Fibroblast of skin of back (primary cell): Measurements from ENCODE around the gene MMP3. TPM values are rescaled to one million over a fixed set of nuclear protein-coding genes. Genes with fewer than 3 reads are reported as not detected.
"Not testable (repeated sequence)": the region's sequence is repeated elsewhere in the genome, so short reads cannot be mapped to it uniquely, and the experiment has no call there.

Experiments used
- DNase-seq: peaks from one replicate; pipeline ENCODE4 v3.0.0-alpha.2; 2013
- polyA plus RNA-seq, 2 experiments: library from polyadenylated mRNA; unstranded; fragments of 120-200 nt; gene quantifications; one replicate each; pipeline ENCODE4 v1.2.1, GENCODE V29; 2013; ENCODE audit not compliant: insufficient read length in 2 of 2

MMP3 gene
- 0.37 TPM for polyA plus RNA-seq (2013, experiment 1 of 2; ENCODE audit: insufficient read length)
- not detected for polyA plus RNA-seq (2013, experiment 2 of 2; ENCODE audit: insufficient read length)

GRCh38 chr11:102843489-102843888 lies at the start of gene MMP3:
TSS of gene MMP3 (minus strand) at chr11:102843609. CDS start at chr11:102843546, 63 bp downstream.
- DNase-seq = peak; percentile 55

DNA sequence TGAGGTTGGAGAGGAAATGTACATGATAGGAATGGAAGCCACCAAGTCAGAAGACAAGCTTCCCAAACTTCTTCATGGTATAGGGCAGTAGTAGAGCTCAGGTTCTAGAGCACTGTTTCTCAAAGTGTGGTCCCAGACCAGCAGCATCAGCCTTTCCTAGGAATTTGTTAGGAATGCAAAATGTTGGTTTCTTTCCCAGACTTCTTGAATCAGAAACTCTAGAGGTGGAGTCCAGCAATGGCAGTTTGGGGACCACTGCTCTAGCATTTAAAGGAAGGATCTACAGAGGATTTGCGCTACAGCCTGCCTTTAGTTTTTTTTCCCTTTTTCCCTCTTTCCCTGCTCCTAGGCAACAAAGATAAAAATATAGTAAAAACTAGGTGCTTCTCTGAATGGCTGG lies 48.3 kb upstream of the MMP3 start:
- DNase-seq = peak; percentile 39

DNA sequence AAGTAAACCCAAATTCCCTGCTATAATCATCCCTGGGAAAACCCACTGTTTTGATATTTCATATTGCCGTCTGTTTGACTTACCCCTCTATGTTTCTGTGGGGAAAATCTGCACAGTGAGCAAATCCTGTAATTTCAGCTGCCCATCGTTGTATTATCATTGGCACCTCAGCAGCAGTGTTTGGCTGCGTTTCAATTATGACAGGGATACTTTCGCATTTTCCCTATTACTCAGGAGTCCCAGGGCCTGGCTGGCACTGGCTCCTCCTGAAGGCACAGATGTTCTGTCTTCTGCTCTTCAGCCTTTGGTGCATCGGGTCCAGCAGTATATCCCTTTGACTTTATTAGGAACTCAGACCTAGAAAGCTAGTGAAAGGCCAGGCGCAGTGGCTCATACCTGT lies 43.6 kb upstream of the MMP3 start:
- peak; percentile 41 for DNase-seq

DNA sequence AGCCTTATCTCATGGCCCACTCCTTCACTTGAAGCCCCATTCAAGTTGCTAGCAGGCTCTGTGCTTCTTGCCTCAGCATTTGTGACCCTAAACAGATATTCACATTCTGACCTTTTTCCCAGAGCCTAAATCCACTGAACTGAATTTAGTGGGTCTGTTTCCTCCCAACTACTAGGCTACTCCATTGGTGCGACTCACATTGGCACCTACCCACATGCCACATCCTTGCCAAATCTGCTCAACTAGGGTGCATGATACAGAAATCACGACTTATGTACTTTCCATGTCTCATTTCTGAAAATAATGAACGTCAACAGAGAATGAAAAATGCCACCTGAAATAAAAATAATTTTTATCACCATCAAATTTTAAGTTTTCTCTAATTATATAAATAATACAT lies 39.7 kb upstream of the MMP3 start:
- DNase-seq = peak; percentile 17

GRCh38 chr11:102882389-102883024 lies 39.1 kb upstream of the MMP3 start:
- peak; percentile 97 for DNase-seq

GRCh38 chr11:102879801-102880200 lies 36.4 kb upstream of the MMP3 start:
- DNase-seq = no peak

DNA sequence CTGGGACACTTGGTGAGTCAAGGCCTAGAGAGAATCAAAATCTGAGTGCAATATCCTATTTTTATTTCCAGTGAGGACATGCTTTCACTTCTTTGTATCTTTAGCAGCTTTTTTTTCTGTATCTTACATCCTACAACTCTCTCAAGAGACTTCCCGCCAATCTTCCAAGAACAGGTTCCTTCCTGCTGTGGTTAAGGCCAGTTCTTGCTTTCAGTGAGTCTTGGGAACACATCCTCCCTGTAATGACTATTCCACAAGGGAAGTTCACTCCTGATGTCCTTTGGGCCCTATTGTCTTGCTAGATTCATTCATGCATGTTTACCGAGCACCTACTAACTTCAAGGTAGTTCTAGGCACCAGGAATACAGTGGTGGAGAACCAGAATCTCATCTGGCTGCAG lies 35.2 kb upstream of the MMP3 start:
- no peak for DNase-seq

DNA sequence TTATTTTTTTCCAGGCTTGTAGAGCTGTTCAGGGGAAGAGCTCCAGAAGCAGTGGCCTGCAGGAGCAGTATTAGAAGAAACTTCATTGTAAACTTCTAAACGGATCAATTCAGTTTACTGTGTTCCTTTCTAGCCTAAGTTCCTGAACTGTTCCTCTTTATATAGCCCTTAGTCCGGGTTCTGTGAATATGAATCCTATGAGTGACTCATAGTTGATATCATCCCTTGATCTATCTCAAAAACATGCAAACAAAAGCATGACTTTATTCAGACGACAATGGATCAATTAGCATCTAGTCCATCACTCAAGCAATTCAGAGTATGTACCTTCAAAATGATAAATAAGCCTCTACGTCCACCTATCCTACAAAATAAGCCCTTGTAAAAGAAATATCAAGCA lies 31.4 kb upstream of the MMP3 start, which contains the start of gene MMP12:
Gene MMP12 (minus strand): TSS at position 131 of the 400 bp plus-strand sequence. CDS start 45 bp downstream, at position 86.
- DNase-seq = no peak

- DNase-seq = not testable (repeated sequence)
Measured at GRCh38 chr11:102869354-102869964, 26.1 kb upstream of the MMP3 start.

GRCh38 chr11:102868339-102868738 lies 24.9 kb upstream of the MMP3 start:
- DNase-seq = peak; percentile 71

- no peak for DNase-seq
Measured at GRCh38 chr11:102864724-102865123, 21.3 kb upstream of the MMP3 start.

- DNase-seq = no peak
Measured at GRCh38 chr11:102853956-102854355, 10.5 kb upstream of the MMP3 start.

DNA sequence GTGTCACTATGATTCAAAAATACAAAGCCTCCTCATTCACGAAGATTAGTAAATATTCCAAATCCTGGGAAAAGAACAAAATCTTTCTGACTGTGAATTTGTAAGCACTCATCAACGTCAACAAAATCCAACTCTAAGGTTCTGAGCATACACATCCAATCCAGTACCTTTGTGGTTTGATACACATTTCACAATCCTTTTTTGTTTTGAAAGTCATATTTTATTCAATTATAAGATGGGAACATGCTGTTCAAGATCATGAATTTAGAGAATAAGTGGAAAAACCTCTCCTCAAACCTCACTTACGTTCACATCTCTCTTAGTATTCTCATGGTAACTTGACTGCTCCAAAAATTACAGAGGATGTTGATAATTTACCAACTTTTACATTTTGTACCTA lies 9.6 kb upstream of the MMP3 start:
- no peak for DNase-seq

DNA sequence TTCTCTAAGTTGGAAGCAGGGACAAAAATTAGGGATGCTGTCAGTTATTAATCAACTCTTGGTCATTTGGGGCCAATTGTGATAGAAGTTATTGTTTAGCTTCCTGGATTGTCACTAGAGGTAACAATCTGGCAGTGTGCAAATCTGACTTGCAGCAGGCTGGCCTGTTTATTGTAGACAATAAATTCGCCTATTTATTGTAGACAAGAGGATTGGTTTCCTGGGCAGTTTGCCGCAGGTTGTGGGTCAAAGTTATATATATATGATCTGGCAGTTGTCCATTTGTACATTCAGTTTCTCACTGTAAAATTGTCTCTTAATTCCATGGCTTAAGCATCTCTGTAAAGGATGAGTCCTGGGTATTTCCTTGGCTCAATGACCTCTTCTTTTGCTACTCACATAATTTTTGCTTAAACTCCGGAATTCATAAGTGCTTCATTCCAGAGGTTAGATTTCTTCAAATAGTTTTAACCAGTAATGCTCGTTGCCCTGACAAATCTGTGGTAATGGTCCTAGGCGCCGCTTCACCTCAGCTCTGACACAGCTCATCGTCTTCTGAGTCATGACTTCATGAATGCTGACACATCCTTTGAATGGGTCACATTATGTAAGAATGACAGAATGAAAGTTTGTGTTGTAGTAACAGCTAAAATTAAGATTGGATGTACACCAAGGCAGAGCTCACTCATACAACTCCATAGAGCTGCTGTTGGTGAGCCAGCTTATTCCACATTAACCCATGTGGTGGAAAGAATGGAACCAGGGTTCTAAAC lies 7.8 kb upstream of the MMP3 start:
- peak; percentile 85 for DNase-seq

DNA sequence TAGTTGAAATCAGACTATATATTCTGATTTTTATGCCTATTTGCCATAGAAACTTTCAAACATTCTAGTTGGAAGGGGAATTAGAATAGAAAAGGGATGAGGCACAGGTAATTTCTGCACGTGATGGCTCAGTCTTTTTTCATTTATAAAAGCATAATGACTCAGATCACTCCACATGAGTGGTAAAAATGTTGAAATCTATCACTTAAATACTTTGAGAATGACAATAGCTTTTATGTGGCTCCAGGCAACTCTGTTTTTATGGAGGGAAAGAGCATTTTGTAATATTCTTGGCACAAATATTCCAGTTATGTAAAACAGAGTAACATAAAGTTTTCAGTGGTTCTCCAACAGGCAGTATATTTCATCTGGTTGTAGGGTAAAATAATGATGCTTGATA lies 5.9 kb upstream of the MMP3 start:
- DNase-seq = peak; percentile 67

- no peak for DNase-seq
Measured at GRCh38 chr11:102846292-102846691, 2.9 kb upstream of the MMP3 start.

DNA sequence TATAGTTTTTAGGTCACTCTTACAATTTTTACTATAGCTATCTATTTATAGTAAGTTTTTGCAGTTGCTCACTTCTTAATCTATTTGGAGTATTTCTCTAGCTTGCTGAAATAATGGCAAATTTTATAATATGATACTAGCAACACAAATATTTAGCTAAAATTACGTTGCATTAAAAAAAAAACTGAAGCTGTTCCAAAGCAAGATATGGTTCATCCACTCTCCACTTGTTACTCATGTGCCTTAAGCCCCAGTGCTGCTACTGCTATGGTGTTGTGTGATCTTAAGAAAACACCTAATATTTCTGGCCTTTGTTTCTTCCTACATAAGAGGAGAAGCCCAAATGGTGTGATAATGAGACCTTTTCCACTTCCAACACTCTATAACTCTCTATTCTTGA lies 479 bp downstream of the MMP3 start:
- DNase-seq = peak; percentile 12

DNA sequence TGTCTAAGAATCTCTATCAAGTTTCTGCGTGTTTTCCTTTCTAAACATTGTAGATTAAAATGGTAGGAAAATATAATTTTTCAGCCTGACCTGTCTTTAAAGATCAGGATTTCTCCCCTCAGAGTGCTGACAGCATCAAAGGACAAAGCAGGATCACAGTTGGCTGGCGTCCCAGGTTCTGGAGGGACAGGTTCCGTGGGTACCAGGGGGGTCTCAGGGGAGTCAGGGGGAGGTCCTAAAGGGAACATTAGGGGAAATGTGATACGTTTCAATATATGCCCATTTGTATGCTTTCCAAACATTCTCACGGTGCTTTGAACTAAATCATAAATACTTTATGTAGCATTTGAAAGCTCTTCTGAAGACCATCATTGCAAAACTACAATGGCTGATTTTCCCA lies 3.4 kb downstream of the MMP3 start:
- no peak for DNase-seq

- no peak for DNase-seq
Measured at GRCh38 chr11:102837646-102838045, 5.8 kb downstream of the MMP3 start.

- DNase-seq = no peak
Measured at GRCh38 chr11:102837156-102837555, 6.3 kb downstream of the MMP3 start.

DNA sequence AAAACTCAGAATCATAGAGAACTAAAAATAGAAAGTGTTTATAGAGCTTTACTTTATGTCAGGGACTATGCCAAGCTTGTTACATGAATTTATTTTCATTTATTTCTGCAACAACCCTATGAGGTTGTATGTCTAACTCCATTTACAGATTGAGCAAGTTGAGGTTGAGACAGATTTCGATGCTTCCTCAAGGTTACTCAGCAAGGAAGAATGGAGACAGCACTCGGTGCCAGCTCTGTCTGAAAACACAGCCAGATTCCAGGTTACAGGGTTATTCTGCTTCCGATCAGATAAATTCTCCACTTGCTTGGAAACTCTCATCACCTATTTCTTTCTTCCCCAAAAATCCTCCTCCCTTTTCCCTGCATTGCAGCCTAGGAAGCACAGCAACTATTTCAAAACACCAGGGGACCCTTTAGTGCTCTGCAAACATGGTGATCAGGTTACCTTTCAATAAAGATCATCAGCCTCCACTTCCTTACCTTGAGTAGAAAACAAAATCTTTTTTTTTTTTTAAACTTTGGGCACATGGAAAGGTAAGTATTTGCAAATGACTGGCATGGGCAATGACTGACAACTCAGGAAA lies 7.0 kb downstream of the MMP3 start:
- peak; percentile 38 for DNase-seq

GRCh38 chr11:102833731-102834130 lies 9.7 kb downstream of the MMP3 start:
- DNase-seq = no peak

- DNase-seq = no peak
Measured at GRCh38 chr11:102832612-102833011, 10.8 kb downstream of the MMP3 start.
